CD4-positive, CD25-positive, alpha-beta regulatory T cell (primary cell): ENCODE measurements around the gene ITGA3. TPM values are rescaled to one million over a fixed set of nuclear protein-coding genes. Genes with fewer than 3 reads are reported as not detected.

Source experiments
- ATAC-seq, 2 donors: fragments of 150-1000 bp; cut with Tn5 transposase; one replicate each; pipeline ENCODE4 v1.10.0; 2021; ENCODE audit warnings: low read depth in 2 of 2, moderate number of reproducible peaks in 2 of 2, moderate library complexity in 1 of 2
- DNase-seq, 3 donors: peaks; one replicate each; pipeline versions ENCODE4 v3.0.0 to v3.0.0-alpha.2; 2012 to 2022; ENCODE audit warnings: mixed read lengths in 1 of 3
- H3K27ac ChIP-seq: one replicate; pipeline ENCODE4 v1.7.0; 2013; ENCODE audit warnings: mild to moderate bottlenecking, low read length; ENCODE audit not compliant: insufficient read depth, poor library complexity, severe bottlenecking
- H3K27me3 ChIP-seq: one replicate; pipeline ENCODE4 v1.7.0; 2013; ENCODE audit warnings: low read length; ENCODE audit not compliant: control insufficient read depth, insufficient read depth
- H3K36me3 ChIP-seq: one replicate; pipeline ENCODE4 v1.7.0; 2013; ENCODE audit warnings: mild to moderate bottlenecking, low read length, moderate library complexity; ENCODE audit not compliant: control insufficient read depth, insufficient read depth
- H3K4me1 ChIP-seq: 2 replicates; pipeline ENCODE4 v1.7.0; 2013; ENCODE audit warnings: mild to moderate bottlenecking, low read length; ENCODE audit not compliant: insufficient read depth, control insufficient read depth, poor library complexity, severe bottlenecking
- H3K4me3 ChIP-seq: one replicate; pipeline ENCODE4 v1.7.0; 2013; ENCODE audit warnings: low read depth, mild to moderate bottlenecking, low read length, moderate library complexity
- H3K9me3 ChIP-seq, 2 experiments: 1 replicate in 1 of 2; 2 replicates in 1 of 2; pipeline ENCODE4 v1.7.0; 2013; ENCODE audit warnings: low read length in 2 of 2, mild to moderate bottlenecking in 1 of 2, moderate library complexity in 1 of 2; ENCODE audit not compliant: control insufficient read depth in 2 of 2
- H3K27ac Mint-ChIP-seq, 3 donors: one replicate each; pipeline ENCODE4 v1.8.0; 2020 to 2022; ENCODE audit warnings: mild to moderate bottlenecking in 3 of 3, mixed read lengths in 3 of 3, moderate library complexity in 2 of 3
- H3K27me3 Mint-ChIP-seq: one replicate; pipeline ENCODE4 v1.8.0; 2022; ENCODE audit warnings: mild to moderate bottlenecking, mixed read lengths
- H3K36me3 Mint-ChIP-seq: one replicate; pipeline ENCODE4 v1.8.0; 2020; ENCODE audit warnings: mixed read lengths
- H3K4me1 Mint-ChIP-seq, 4 donors: one replicate each; pipeline ENCODE4 v1.8.0; 2020 to 2022; ENCODE audit warnings: mixed read lengths in 4 of 4, mild to moderate bottlenecking in 1 of 4
- H3K4me3 Mint-ChIP-seq, 4 donors: one replicate each; pipeline ENCODE4 v1.8.0; 2020 to 2022; ENCODE audit warnings: mild to moderate bottlenecking in 4 of 4, mixed read lengths in 4 of 4, moderate library complexity in 3 of 4
- H3K9me3 Mint-ChIP-seq, 7 donors: one replicate each; pipeline ENCODE4 v1.8.0; 2020 to 2022; ENCODE audit warnings: mixed read lengths in 7 of 7, mild to moderate bottlenecking in 3 of 7, moderate library complexity in 2 of 7
- polyA plus RNA-seq, 4 donors: library from polyadenylated mRNA; unstranded; fragments of 300-500 nt; fragmentation: Illumina TruSeq; gene quantifications; one replicate each; pipeline ENCODE4 v1.2.3, GENCODE V29; 2021
- total RNA-seq: library from RNA; stranded (reverse); gene quantifications from one replicate; pipeline ENCODE4 v1.2.3, GENCODE V29; 2022

The ITGA3 gene
- total and polyA plus RNA-seq, 5 donors from 2014 or later = 1.7 to 14.4 (median 2.7) TPM

GRCh38 chr17:50137042-50137441, 81.1 kb downstream of the ITGA3 start:
- no peaks in the 10 kb centered on the region for H3K27me3 ChIP-seq
- H3K4me1 ChIP-seq = peaks cover 27% of the 10 kb centered on the region
- ATAC-seq (no peak), DNase-seq (no peak)
- H3K9me3 ChIP-seq = no peaks in the 10 kb centered on the region
- H3K4me1 Mint-ChIP-seq = peaks cover 6 to 34% (median 23%) of the 10 kb centered on the region in 4 donors
- peaks cover 49% of the 10 kb centered on the region for H3K36me3 Mint-ChIP-seq
- no peaks in the 10 kb centered on the region for H3K27me3 Mint-ChIP-seq
- H3K9me3 Mint-ChIP-seq = peaks cover 0 to 3% (median 0%) of the 10 kb centered on the region in 7 donors
- H3K27ac ChIP-seq = no peak overlapping the region
- H3K4me3 ChIP-seq = no peak overlapping the region
- H3K36me3 ChIP-seq = peaks cover 72% of the 10 kb centered on the region
- no peak overlapping the region for H3K27ac Mint-ChIP-seq
- H3K4me3 Mint-ChIP-seq = no peak overlapping the region

GRCh38 chr17:50139185-50139783, 83.4 kb downstream of the ITGA3 start:
- Mint-ChIP-seq H3K4me1 (peaks cover 6 to 54% (median 31%) of the 10 kb centered on the region in 4 donors), H3K4me3 (peak overlapping the region in 1 of 4 donors; percentile 68), H3K36me3 (peaks cover 57% of the 10 kb centered on the region), H3K27me3 (no peaks in the 10 kb centered on the region), H3K27ac (no peak overlapping the region), H3K9me3 (peaks cover 0 to 1% (median 0%) of the 10 kb centered on the region in 7 donors)
- Histone ChIP-seq H3K4me3 (no peak overlapping the region), H3K36me3 (peaks cover 91% of the 10 kb centered on the region), H3K4me1 (peaks cover 46% of the 10 kb centered on the region), H3K9me3 (no peaks in the 10 kb centered on the region), H3K27me3 (no peaks in the 10 kb centered on the region), H3K27ac (no peak overlapping the region)
- no peak for ATAC-seq
- DNase-seq = no peak

Other genes with a start within 250 kb of the ITGA3 start
- gene TAC4, start 208.0 kb upstream of the ITGA3 start, total RNA-seq = not detected
- not detected for gene TAC4, start 208.0 kb upstream of the ITGA3 start, polyA plus RNA-seq
- gene DLX4, start 86.9 kb upstream of the ITGA3 start, total RNA-seq = not detected
- not detected for gene DLX4, start 86.9 kb upstream of the ITGA3 start, polyA plus RNA-seq
- not detected for gene DLX3, start 60.9 kb upstream of the ITGA3 start, total RNA-seq
- gene DLX3, start 60.9 kb upstream of the ITGA3 start, polyA plus RNA-seq = under 1 TPM in 2 of 4 donors, not detected in 2; 0.06 to 0.09 TPM
- 25.2 TPM for gene PDK2, start 39.2 kb downstream of the ITGA3 start, total RNA-seq
- 10 to 100 TPM; 42.1 to 65.2 (median 54.0) TPM for gene PDK2, start 39.2 kb downstream of the ITGA3 start, polyA plus RNA-seq
- 0.96 TPM for gene SAMD14, start 74.0 kb downstream of the ITGA3 start, total RNA-seq
- under 1 TPM in 1 of 4 donors, not detected in 3; 0.09 TPM for gene SAMD14, start 74.0 kb downstream of the ITGA3 start, polyA plus RNA-seq
- 85.4 TPM for gene PPP1R9B, start 94.6 kb downstream of the ITGA3 start, total RNA-seq
- gene PPP1R9B, start 94.6 kb downstream of the ITGA3 start, polyA plus RNA-seq = under 1 TPM; 0.41 to 0.55 (median 0.44) TPM
- not detected for gene SGCA, start 109.9 kb downstream of the ITGA3 start, total RNA-seq
- gene SGCA, start 109.9 kb downstream of the ITGA3 start, polyA plus RNA-seq = not detected
- 26.2 TPM for gene COL1A1, start 145.5 kb downstream of the ITGA3 start, total RNA-seq
- gene COL1A1, start 145.5 kb downstream of the ITGA3 start, polyA plus RNA-seq = not detected
- not detected for gene TMEM92, start 218.4 kb downstream of the ITGA3 start, total RNA-seq
- gene TMEM92, start 218.4 kb downstream of the ITGA3 start, polyA plus RNA-seq = not detected